DOHH2 (cell line): ENCODE results near the gene BLOC1S1.

Experiments used
- CTCF ChIP-seq: fragments of 200-600 bp; sonication (generic); IDR thresholded peaks from one replicate; pipeline ENCODE4 v1.5.1; 2014; ENCODE audit warnings: antibody characterized with exemption, mild to moderate bottlenecking, low read depth, low read length; ENCODE audit not compliant: poor library complexity, severe bottlenecking
- EZH2phosphoT487 ChIP-seq: fragments of 200-600 bp; sonication (generic); IDR thresholded peaks from 2 replicates; pipeline ENCODE4 v1.6.1; 2017; ENCODE audit warnings: borderline replicate concordance, mild to moderate bottlenecking, antibody characterized with exemption, low read length, moderate library complexity, mixed read lengths

GRCh38 chr12:55762646-55763045, 46.8 kb downstream of the BLOC1S1 start:
- TF ChIP-seq CTCF (no peak), EZH2phosphoT487 (no peak)
